Stimulated activated CD8-positive, alpha-beta memory T cell treated with anti-CD3 and anti-CD28 coated beads, Interleukin-7, amount 100 ng/mL, for 1 hour (primary cell): ENCODE measurements around the gene GLYATL2.

ENCODE experiments used
- DNase-seq, 2 donors: peaks; one replicate each; pipeline ENCODE4 v3.0.0-alpha.2; 2020; ENCODE audit warnings: low read depth in 2 of 2

GLYATL2 gene, protein sequence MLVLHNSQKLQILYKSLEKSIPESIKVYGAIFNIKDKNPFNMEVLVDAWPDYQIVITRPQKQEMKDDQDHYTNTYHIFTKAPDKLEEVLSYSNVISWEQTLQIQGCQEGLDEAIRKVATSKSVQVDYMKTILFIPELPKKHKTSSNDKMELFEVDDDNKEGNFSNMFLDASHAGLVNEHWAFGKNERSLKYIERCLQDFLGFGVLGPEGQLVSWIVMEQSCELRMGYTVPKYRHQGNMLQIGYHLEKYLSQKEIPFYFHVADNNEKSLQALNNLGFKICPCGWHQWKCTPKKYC

DNA sequence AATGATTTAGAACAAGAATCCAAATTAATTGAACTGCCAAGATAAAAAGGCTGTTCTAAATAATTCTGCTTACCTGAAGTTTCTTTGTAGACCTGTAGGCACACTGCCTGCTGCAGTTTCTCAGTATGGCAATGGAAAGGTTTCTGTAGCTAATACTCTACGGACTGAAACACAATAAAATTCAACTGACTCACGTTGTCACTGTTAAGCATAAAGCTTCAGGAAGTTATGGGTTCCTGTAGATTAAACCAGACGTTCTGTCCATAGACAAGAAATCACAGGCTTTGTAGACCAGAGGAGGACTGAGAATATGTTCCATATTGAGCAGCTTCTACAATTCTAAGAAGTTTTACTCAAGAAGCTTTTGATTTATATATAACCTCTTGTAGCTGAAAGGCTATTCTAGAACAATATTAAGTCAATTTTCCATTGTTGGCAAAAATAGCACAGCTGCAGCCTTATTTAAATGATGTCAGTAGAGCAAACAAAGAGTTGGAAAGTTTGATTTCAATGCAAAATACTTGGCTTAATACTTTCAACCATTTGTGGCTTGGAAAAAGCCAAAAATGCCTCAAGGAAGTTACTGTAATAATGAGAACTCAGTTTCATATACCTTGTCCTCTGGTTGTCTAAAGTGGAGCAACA, at the start of gene GLYATL2:
Gene GLYATL2, minus strand, starts transcription at position 344 of the 645 bp plus-strand sequence. CDS start 5,092 bp downstream, outside the sequence.
- DNase-seq = no peak

DNA sequence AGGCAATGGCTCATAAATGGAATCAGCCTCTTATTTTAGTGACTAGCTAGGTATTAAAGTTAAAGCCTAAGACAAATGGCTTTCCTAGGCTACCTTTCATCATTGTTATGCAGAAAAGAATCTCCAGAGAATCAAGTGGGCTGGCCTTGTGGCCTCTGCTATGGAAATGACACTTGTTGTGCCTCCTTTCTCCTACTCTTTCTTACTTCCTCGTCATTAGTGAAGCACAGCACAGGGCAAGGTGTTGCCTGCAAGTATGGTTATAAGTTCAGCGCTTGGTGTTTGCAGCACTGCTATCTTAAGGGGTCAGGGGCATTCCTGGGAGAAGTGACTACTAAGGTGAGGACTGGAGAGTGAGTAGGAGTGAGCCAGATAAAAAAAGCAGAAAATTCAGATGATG, 49.4 kb upstream of the GLYATL2 start:
- DNase-seq = no peak

DNA sequence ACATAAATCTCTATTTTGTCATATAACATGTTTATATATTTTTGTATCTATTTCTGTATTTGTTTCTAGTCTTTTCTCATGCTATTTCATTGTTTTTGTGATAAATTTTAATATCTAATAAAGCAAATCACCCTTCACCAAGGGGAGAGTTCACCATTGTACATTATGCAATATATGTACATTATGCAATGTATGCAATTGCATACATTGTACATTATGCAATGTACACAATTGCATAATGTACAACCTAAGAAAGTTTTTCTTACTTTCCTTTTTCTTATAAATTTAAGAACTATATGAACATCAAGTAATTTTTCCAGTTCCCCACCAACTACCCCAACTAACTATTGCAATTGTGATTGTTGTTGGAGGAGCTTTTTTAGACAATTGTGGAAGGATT, 44.1 kb upstream of the GLYATL2 start:
- no peak for DNase-seq

DNA sequence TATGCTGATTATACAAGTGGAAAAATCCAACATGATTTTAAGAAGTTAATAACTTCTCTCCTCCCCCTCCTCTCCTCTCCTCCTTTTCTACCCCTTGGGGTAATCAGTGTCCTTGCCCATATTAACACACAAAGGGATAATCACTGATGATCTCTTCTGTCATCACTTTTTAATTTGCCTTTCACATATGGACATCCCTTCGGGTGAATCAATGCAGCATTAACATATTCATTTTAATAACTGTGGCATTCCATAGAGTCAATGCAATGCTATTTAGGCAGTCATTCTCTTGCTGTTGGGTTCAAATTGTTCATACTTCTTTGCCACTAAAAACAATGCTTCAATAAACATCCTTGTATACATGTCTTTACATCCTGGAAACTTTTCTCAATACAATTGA, 42.9 kb upstream of the GLYATL2 start:
- DNase-seq = no peak

DNA sequence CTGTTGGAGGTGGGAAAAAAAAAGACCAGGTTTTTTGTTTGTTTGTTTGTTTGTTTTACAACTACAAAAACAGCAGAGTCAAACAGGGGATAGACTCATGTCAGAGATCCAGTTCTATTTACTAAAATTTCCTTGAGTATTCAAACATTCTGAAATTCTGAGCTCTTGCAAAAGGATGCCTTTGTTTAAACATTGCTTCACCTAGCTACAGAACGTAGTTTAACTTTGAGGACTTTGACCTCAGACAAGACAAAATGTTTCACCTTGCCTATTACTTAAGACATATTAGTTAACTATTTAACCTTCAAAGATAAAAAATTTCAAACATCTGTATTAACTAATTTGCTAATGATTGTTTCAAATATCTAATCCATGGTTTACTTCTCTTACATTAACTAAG, 36.1 kb upstream of the GLYATL2 start:
- DNase-seq = no peak

DNA sequence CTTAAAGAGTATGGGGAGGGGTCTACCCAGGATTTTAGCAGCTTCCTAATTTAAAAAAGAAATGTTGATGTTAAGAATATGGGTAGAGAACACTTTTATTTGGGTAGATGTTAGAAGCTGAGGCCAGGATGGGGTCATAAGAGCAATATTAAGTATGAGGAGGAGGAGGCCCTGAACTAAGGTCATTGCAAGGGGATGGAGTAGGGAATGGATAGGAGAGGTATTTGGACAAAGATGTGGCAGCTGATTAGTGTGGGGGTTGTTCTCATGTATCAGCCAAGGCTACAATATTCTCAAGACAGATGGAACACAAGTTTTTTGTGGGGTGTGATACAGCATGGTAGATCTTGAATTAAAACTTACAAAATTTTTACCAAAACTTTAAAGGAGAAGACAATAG, 35.7 kb upstream of the GLYATL2 start:
- DNase-seq = no peak

DNA sequence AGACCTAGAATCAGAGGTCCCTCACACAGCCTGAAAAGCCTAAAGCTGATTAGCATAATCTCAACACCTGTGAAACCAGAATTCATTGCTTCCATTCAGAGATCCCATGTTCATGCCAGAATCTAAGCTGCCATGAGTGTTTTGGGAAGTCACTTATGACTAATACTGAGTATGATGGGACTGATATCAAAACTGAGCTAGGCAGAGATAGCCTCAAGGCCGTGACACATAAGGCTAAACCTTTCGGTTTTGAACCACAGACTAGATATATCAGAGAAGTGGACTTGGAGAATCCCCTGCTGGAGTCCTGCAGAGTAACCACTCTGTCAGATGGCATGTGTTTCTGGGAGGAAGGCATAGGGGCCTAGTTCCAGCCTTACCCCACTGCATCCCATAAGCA, 23.1 kb upstream of the GLYATL2 start:
- no peak for DNase-seq

DNA sequence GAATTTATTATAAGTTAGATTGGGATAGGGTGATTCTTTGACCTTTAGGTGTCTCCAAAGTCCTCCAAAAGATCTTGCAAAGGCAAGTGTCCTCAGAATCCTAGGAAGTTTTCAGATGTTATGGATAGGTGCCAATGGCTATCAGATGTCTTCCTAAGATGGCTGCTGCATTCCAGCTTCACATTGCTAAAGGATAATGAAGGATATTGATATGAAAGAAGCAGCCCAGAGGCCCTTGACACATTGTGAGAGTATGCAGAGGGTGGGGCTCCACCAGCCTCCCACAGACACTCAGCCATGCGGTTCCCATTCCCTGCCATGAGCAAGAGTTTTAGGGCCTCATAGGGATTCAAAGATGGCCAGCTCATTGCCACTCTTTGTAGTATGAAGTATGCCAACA, 22.3 kb upstream of the GLYATL2 start:
- DNase-seq = no peak

DNA sequence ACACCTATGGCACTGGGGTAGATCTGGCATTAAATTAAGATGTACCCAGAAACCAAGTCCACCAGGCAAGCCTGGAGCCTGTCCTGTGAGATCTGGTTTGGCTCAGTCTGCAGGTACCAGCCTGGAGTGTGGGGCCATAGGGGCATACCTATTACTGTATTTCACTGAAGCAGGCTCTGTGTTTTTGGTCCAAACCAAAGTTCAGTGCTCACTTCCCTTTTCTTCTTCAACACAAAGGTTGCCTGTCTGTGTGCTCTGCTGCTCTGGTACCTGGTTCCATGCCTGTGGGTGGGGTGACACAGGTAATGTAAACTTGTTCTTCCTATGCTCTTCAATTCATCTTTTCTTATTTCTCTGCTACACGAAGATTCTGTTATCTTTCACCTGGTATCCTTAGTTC, 19.8 kb upstream of the GLYATL2 start:
- DNase-seq = no peak

DNA sequence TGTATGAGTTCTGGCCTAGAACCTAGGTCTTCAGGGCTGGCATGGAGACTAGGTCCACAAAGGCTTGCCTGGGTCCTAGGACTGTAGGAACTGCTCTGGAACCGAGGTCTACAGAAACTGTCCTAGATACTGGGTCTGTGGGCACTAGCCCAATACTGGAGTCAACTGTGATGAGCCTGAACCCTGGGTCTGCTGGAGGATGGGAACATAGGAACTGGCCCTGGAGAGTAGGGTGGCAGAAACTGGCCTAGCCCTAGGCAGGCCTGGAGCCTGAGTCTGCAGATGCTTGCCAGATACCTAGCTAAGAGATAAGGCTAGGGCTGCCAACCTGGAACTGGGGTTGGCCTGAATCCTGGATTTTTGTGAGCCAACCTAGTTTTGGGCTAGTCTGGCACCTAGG, 19.2 kb upstream of the GLYATL2 start:
- no peak for DNase-seq

DNA sequence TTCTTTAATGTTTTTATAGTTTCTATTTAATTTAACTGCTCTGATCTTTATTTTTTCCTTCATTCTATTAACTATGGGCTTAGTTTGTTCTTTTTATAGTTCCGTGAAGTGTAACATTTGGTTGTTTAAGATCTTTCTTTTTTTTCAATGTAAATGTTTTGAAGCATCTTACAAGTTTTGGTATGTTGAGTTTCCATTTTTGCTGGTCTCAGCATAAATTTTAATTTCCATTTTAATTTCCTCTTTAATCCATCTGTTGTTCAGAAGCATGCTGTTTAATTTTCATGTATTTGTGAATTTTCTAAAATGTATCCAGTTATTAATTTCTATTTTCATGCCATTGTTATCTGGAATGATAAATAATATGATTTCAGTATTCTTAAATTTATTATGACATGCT, 17.0 kb upstream of the GLYATL2 start:
- DNase-seq = no peak

DNA sequence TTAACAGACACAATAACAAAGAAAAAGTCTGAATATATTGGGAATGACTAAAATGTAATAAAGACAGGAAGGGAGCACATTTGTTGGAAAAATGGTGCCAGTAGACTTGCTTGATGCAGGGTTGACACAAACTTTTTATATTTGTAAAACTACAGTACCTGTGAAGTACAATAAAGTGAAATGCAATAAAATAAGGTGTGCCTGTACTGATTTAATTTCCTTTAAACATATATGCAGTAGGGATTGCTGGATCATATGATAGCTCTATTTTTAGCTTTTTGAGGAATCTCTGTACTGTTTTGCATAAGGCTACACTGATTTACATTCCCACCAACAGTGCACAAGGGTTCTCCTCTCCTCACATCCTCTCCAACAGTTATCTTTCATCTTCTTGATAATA, 12.3 kb upstream of the GLYATL2 start:
- no peak for DNase-seq

DNA sequence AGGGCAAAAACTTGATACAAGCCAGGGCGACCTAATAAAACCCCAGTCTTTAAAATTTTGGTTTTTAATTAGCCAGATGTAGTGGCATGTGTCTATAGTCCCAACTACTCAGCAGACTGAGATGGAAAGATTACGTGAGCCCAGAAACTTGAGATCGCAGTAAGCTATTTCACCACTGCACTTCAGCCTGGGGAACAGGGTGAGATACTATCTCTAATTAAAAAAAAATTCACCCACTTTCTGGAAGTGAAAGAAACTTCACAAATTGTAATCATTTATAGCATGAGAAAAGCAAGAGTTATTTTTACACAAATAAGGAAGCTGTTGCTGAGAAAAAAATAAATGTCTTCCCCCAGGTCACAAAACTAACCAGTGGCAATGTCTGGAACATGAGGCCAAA, 882 bp upstream of the GLYATL2 start:
- DNase-seq = no peak

DNA sequence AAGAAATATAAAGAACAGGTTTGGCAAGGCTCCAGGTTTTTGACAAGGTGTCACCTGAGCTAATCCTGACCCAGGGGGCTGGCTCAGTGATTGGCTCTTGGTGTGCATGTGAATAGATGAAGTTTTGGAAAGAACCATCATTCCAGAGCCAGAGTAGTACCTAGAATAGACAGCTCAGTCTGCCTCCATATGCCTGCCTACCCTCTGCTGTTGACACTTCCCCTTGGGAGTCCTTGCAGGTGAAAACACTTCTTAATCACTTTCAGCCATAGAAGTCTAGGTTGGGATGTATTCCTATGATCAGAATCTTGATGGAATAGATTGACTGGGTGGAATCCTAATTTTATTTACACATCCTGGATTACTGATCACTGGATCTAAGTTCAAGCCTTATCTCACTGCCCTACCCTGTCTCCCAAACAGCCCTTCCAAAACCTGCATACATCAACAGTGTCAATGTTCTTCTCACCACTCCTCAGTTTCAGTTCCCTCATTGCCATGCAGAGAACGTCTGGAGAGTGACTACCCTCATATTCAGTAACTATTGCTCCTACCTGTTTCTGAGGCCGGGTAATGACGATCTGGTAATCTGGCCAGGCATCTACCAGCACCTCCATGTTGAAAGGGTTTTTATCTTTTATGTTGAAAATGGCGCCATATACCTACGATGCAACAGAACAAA, 6.7 kb downstream of the GLYATL2 start:
- no peak for DNase-seq

DNA sequence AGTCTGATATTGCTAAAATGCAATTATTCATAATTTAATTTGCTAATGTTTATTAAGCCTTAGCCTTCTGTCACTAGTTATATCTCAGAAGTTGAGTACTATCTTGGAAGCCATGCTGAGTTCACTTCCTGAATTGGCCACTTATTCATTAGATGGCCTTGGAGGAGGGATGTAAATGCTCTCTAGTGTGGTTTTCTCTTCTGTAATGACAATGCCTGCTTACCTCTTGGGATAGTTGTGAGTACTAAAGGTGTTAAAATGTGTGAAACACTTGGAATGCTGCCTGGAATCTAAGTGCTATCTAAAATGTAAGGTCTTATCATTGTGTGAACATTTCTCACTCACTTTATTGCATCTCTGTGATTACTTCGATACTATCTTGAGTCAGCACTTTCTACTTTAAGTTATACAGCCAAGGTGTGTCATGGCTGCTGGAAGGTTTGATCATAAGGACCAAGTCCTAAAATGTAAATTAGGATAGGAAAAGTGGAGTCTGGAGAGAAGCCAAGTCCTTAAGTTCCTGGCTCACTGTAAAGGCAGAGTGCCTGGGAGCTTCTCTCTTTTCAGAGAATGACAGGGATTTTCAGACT, 12.4 kb downstream of the GLYATL2 start:
- DNase-seq = no peak

DNA sequence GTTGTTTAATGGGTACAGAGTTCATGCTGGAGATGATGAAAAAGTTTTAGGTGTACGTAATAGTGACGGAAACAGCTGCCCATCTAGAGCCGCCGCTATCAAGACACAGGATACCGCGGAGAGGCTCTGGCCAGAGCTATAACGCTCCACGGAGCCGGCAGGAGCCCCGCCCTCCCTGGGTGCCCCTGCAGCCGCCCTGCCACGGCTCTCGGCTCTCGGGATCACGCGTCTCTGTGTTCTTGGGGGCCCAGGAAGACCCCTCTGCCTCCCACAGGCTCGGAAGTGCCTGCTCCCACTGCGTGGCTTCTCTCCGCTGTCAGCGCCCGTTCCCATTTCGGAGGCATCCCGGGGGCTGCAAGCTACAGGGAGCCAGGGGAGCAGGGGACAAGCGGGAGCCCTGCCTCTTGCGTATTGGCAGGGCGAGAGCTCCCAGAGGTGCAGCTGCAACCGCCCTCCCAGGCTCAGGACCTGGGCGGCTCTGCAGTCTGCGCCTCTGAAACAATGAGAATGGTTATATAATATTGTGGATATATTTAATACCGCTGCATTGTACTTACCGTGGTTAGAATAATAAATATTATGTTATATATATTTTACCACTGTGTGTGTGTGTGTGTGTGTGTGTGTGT, 13.7 kb downstream of the GLYATL2 start:
- no peak for DNase-seq

DNA sequence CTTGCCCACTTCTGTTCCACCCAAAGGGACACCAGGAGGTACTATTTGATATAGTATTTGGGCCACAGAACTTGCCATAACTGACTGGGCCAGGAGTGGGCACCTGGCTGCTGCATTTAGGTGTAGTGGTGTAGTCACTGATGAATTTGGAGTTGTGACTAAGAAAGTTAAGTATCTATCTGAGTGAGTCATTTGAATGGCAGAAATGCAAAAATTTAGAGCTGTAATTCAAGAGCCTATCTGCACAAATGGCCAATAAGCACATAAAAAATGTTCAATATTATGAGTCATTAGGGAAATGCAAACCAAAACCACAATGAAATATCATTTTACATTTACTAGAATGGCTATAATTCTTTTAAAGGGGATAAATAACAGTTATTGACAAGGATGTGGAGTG, 14.7 kb downstream of the GLYATL2 start:
- DNase-seq = no peak

DNA sequence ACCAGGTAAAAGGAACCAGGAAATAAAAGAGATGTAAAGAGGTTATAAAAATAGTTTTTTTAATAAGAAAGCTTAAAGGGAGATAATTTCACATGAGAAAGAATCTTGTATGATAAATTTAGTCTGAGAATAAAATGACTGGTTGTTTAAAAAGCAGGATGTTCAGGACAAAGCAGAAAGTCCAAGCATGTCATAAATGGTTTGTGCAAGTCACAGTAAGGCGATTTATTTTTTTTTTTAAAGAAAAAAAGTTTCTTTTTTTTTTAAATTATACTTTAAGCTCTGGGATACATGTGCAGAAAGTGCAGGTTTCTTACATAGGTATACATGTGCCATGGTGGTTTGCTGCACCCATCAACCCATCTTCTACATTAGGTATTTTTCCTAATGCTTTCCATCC, 30.8 kb downstream of the GLYATL2 start:
- no peak for DNase-seq

DNA sequence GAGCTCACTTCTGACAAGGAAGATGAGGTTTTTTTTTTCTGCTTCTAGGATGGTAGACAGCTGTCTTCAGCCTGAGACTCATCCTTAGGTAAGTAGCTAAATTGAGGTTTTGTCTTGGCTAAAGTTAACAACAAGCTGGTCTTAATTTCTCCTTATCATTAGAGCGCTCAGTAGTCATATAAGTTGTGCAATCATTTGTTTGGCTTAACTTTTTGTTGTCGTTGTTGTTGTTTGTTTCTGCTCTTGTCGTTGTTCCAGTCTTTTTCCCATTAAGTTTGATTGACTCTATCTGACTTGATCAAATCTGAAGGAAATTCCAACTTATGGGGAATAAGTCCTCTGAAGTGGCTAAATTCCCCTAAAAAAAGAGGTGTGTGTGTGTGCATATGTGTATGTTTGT, 33.0 kb downstream of the GLYATL2 start:
- DNase-seq = no peak

DNA sequence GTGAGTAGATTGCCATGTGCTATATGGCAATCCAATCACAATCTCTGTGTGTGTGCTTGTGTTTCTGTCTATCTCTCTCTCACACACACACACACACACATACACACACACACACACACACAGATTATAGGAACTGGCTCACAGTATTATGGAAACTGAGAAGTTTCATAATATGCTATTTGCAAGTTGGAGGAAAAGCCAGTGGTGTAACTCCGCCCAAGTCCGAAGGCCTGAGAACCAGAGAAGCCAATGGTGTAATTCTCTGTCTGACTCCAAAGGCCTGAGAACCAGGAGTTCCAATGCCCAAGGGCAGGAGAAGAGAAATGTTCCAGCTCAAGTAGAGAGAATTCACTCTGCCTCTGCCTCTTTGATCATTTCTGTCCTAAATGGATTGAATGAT, 37.2 kb downstream of the GLYATL2 start:
- no peak for DNase-seq

DNA sequence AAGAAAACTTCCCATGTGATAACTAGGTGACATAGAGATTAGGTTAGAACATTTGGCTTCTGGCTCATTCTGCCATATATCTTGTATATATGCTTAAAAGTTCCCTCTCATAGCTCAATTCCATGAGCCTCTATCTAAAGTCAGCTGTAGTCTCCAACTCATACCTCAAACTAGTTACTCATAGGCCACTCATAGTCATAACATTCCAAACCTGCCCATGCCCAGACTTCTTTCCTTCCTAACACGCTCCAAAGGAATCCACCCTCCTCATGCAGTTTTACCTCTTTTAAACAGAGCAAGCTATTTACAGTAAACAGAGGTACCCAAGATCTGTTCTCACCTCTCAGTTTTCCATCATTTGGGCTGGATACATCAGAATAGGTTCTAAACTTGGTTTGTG, 39.4 kb downstream of the GLYATL2 start:
- DNase-seq = no peak

DNA sequence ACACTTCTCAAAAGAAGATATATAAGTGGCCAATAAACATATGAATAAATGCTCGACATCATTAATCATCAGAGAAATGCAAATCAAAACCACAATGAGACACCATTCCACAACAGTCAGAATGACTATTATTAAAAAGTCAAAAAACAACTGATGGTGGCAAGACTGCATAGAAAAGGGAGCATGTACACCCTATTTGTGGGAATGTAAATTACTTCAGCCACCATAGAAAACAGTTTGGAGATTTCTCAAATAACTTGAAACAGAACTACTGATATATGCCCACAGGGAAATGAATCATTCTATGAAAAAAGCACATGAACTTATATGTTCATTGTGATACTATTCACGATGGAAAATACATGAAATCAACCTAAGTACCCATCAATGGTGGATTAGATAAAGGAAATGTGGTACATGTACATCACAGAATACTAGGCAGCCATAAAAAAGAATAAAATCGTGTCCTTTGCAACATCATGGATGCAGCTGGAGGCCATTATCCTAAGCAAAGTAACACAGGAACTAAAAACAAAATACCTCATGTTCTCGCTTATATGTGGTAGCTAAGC, 42.4 kb downstream of the GLYATL2 start:
- no peak for DNase-seq
